ENCODE results near the gene HCFC1.

Gene HCFC1

GRCh38 chrX:153938226-153938786 lies 33.3 kb downstream of the HCFC1 start:
- DNase-seq: no peak

DNA sequence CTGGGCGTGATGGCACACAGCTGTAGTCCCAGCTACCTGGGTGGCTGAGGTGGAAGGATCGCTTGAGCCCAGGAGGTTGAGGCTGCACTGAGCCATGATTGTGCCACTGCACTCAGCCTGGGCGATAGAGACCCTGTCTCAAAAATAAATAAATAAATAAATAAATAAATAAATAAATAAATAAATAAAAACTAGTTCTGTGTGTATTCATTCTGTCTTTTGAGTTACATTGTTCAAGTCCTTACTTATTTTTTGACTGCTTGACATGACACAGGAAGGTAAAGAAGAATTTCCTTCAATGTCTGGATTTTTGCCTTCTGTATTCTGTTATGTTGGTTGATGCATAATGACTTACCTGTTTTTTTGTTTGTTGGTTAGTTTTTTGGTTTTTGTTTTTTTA lies 34.6 kb downstream of the HCFC1 start:
- no peak for DNase-seq

DNA sequence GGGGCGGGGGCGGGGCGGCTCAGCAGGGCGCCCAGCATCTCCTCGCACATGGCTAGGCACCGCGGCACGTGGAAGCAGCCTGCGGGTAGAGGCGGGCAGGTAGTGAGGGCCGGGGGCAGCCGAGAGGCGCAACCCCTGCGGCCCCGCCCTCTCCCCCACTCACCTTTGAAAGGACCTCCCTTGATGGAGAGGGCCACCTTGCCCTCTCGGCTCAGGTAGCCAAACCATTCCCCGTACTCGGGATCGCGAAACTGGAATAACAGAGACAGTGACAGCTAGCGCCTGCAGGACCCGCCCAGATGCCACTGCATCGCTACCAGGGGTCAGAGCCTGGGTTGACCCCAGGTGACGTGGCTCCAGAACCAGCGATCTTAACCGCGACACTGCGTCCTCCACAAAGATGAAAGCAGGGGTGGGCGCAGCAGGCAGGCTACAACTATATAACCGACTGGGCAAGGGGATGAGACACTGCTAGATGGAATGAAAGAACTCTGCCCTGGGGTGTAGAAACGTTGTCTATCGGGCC lies 36.2 kb downstream of the HCFC1 start:
- no peak for DNase-seq

- peak in 4 of 5 donors; percentile 27 to 59 (median 50) for DNase-seq
These were observed 36.8 kb downstream of the HCFC1 start, which contains the start of gene NAA10 for GRCh38 chrX:153934762-153935325. Gene NAA10 (minus strand): TSS chrX:153935037. CDS start chrX:153934904, 133 bp downstream.

GRCh38 chrX:153934148-153934761 lies 37.4 kb downstream of the HCFC1 start:
- no peak for DNase-seq

DNA sequence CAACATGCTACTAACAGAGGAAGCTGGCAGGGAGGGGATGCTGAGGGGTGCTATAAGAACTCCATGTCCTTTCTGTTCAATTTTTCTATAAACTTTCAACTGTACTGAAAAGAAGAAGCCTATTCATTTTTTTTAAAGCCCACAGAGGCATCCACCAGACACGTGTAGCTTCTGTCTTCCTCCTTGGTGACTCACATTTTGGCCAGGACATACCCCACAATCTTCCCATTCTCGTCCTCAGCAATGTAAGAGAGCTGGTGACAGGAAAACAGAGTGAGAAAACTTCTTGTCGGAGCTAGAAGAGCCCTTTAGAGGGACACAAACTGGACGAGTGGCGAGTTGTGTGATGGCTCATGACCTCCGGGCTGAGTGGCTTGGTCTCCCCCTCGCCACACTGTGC lies 37.9 kb downstream of the HCFC1 start:
- DNase-seq: no peak

- DNase-seq: no peak
These were observed 39.2 kb downstream of the HCFC1 start for GRCh38 chrX:153932220-153932915.

GRCh38 chrX:153931748-153932147 lies 39.9 kb downstream of the HCFC1 start:
- DNase-seq: no peak

DNA sequence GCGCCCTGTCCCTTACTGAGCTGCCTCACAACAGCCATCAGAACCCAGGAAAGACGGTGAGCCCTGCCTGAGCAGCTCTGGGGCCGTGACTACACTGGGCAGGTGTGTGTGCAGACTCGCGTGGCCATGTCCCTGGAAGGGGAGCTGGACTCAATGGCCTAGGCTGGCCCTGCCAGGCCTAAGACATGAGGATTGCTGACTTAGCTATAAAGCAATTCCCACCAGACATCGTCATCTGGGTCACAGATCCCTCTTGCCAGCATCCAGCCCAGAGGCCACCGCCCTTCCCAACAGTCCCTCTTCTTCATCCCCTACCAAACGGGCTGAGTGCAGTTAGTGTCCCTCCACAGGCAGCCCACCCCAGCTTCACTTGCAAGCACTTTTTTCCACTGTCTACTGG lies 40.5 kb downstream of the HCFC1 start:
- no peak for DNase-seq

DNA sequence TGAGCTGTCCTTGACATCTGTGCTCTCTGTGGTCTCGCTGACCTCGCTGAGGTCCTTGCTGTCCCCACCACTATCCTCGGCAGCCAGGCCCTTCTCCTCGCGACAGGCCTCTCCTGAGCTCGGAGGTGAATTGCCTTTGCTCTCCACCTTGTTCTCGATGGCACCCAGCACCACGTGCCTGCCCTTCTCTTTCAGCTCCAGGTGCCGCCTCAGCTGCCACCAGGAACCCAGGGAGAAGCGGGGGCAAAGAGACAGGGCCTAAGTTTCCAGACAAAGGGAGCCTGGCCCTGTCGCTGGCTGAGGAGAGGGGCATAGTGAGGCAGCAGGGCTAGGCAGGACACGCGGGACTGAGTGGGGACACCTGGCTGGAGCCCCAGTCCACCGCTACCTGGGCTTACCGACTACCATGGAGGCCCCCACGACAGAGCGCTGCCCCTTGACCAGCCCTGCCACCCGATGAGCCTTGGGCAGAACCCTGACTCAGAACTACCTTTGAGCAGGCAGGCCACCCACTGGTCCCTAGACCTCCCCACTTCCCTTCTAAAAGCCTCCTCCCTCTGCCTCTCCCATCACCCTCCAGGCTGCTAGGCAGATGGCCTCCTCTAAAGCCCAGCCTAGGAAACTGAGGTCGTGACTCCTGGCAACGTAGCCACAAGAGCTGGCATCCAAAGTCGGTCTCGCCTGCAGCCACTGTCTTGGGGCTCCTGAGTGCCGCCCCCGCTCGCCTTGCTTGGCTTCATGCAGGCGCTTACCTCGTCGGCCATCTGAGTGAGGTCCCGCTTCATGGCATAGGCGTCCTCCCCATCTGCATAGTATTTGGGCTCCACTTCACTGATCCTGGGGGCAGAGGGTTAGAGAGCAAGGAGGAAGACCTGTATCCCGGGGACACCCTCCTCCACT lies 41.4 kb downstream of the HCFC1 start:
- DNase-seq: no peak

DNA sequence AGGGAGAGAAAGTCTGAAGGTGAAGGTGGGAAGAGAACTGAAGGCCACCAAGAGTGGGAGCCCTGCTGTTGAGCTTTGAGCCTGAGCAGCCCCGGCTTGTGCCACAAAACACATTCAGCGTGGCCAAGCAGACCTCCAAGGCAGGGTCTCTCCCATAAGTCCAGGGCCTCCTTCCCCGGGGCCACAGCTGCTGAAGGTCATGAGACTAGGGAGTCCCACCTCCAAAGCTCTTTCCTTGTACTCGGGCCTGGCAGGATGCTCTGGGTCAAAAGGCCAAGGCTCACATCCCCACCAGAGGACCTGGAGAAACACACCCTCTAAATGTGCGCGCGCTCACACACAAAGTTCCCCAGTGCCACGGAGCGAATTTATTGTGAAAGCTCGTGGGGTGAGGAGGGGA lies 42.0 kb downstream of the HCFC1 start:
- DNase-seq: no peak

DNA sequence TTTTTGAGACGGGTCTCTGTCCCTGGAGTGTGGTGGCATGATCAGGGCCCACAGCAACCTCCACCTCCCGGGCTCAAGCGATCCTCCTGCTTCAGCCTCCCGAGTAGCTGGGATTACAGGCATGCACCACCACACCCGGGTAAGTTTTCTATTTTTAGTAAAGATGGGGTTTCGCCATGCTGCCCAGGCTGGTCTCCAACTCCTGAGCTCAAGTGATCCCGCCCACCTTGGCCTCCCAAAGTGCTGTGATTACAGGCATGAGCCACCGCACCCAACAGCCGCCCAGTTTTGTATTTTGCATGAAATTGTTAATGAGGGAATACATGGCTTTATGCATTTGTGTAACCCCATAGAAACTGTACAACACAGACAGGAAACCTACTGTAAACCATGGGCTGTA lies 42.8 kb downstream of the HCFC1 start:
- DNase-seq: no peak

GRCh38 chrX:153927922-153928760 lies 43.5 kb downstream of the HCFC1 start:
- peak; percentile 87 to 99 (median 89) for DNase-seq

GRCh38 chrX:153927672-153927921 lies 44.0 kb downstream of the HCFC1 start:
- DNase-seq: no peak

DNA sequence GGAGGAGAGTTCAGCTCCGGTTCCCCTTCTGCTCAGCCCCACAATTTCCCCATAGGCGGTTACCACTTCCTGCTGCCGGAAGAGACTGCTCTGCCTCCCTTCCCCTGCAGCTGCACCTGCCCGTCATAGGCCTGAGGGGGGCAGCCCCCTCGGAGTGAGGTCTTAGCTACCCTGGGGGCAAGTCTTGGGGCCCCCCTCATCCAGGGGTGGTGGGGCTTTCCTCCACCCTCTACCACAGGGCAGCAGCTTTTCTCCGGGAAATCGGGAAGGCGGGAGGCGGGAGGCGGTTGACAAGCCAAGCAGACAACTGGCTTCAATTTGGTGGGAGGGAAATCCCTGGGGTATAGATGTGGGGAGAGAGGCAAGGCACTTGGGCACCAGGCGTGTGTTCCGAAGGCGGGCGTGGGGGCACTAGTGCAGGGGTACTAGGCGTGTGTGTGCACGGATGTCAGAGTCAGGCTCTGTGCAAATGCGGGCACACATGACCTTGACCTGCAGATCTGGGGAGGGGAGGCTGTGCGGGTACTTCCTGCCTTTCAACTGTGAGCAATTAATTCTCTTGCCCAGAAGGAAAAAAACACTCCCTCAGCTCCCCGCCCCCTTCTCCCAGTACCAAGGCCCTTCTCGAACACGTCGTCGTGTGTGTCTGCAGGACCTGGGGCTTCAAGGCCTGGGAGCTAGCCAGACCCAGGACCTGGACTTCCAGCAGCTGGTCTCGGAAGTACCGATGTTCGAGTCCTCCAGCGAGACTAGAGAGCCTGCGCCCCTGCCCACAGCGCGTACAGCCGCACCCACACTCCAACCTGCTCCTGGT lies 44.6 kb downstream of the HCFC1 start:
- peak; percentile 61 to 92 (median 72) for DNase-seq

GRCh38 chrX:153926552-153926857 lies 45.1 kb downstream of the HCFC1 start:
- DNase-seq: no peak

- peak in 2 of 5 donors; percentile 42 to 74 for DNase-seq
These were observed 45.7 kb downstream of the HCFC1 start, which contains the start of gene ARHGAP4 for GRCh38 chrX:153925739-153926551. Gene ARHGAP4 (minus strand): TSS chrX:153926264. CDS start chrX:153926202, 62 bp downstream.

DNA sequence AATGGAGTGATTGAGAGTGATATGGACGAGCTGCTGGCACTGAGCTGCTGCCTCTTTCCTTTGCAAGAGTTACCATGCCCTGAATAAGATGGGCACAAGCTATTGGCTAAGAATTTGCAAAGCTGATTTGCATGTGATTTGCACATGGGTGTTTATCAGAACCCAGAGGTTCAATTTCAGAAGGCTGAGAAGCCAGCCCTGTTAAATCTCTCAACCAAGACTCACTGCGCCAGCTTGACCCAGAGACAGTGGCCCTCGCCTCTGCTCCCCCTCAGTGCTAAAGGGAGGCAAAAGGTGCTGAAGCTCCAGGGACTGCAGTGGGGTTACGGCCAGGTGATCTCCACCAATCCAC lies 46.3 kb downstream of the HCFC1 start:
- DNase-seq: peak in 1 of 5 donors; percentile 66

DNA sequence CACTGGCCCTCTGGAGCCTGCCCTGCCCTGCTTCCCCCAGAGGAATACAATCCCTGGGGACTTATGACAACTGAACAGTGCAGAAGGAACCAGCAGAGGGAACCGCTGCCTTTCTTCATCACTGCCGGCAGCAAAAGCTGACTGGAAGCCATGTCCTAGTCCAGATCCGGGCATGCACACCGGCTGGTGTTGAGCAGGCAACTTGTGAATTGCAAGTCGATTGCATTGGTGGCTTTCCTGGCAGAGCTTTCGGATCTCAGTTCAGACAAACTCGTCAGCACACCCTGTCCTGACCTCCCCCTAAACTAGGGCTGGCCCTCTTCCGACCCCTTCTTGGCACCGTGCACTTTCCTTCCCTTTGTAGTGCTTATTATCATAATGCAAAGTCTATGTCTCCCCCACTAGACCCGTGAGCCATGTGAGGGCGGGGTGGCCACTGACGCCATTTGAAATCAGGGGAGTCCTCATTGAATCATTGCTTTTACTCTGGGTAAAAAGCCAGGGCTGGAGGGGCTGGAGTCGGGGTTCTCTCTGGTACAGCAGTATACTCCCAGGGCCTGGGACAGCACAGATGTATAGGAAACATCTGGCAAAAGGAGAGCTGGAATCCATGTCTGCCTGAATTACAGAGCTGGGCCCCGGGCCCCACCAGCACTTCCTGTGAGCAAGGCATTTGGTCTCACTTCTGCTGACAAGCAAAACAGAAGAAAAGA lies 47.3 kb downstream of the HCFC1 start:
- DNase-seq: peak in 3 of 5 donors; percentile 31 to 63 (median 38)

All from T-helper 1 cell (primary cell).